Activated CD8-positive, alpha-beta T cell treated with anti-CD3 and anti-CD28 coated beads, Interleukin-2, amount 10 ng/mL, durations not matched to agents 7 days and 5 days (primary cell): ENCODE measurements around the gene PRKG1. TPM values are rescaled to one million over a fixed set of nuclear protein-coding genes. Genes with fewer than 3 reads are reported as not detected.

Experiments
- ATAC-seq: fragments of 150-1000 bp; cut with Tn5 transposase; one replicate; pipeline ENCODE4 v1.10.0; 2021; ENCODE audit warnings: moderate library complexity
- CTCF ChIA-PET: fragments of 350-600 bp; sonication (Branson Sonifier 250); formaldehyde crosslinking; loops from one replicate; lab custom pipeline; 2021; ENCODE audit warnings: antibody characterized with exemption; lab: Charles Lee
- POLR2A ChIA-PET: fragments of 350-600 bp; sonication (Branson Sonifier 250); formaldehyde crosslinking; loops from one replicate; lab custom pipeline; 2021; ENCODE audit warnings: antibody characterized with exemption; lab: Charles Lee
- DNase-seq: peaks from one replicate; pipeline ENCODE4 v3.0.0-alpha.2; 2020
- H3K27ac Mint-ChIP-seq: one replicate; pipeline ENCODE4 v1.8.0; 2021; ENCODE audit warnings: mild to moderate bottlenecking, mixed read lengths
- H3K27me3 Mint-ChIP-seq: one replicate; pipeline ENCODE4 v1.8.0; 2021; ENCODE audit warnings: low read depth, mixed read lengths
- H3K36me3 Mint-ChIP-seq: one replicate; pipeline ENCODE4 v1.8.0; 2021; ENCODE audit warnings: low read depth, mixed read lengths
- H3K4me1 Mint-ChIP-seq: one replicate; pipeline ENCODE4 v1.8.0; 2021; ENCODE audit warnings: low read depth, mixed read lengths
- H3K4me3 Mint-ChIP-seq: one replicate; pipeline ENCODE4 v1.8.0; 2021; ENCODE audit warnings: mild to moderate bottlenecking, mixed read lengths
- H3K9me3 Mint-ChIP-seq: one replicate; pipeline ENCODE4 v1.8.0; 2022; ENCODE audit warnings: mixed read lengths; ENCODE audit not compliant: insufficient read depth
- total RNA-seq, 2 experiments: library from RNA; stranded (reverse); gene quantifications; one replicate each; pipeline ENCODE4 v1.2.3, GENCODE V29; 2021

PRKG1 gene
- total RNA-seq, 2 experiments from 2014 or later, result not detected

- DNase-seq (no peak), ATAC-seq (no peak)
- no peak overlapping the region for H3K4me3 Mint-ChIP-seq
- ChIA-PET POLR2A (no interaction called here), CTCF (no interaction called here)
- no peaks in the 10 kb centered on the region for H3K27me3 Mint-ChIP-seq
- H3K27ac Mint-ChIP-seq, result no peak overlapping the region
- no peaks in the 10 kb centered on the region for H3K9me3 Mint-ChIP-seq
- H3K4me1 Mint-ChIP-seq, result no peaks in the 10 kb centered on the region
- no peaks in the 10 kb centered on the region for H3K36me3 Mint-ChIP-seq
These were observed 825.9 kb downstream of the PRKG1 start for GRCh38 chr10:51900180-51900579.

GRCh38 chr10:51903675-51904074 lies 829.4 kb downstream of the PRKG1 start:
- no peaks in the 10 kb centered on the region for H3K27me3 Mint-ChIP-seq
- ATAC-seq, result no peak
- ChIA-PET POLR2A (no interaction called here), CTCF (no interaction called here)
- no peaks in the 10 kb centered on the region for H3K9me3 Mint-ChIP-seq
- H3K27ac Mint-ChIP-seq, result no peak overlapping the region
- H3K36me3 Mint-ChIP-seq, result no peaks in the 10 kb centered on the region
- no peaks in the 10 kb centered on the region for H3K4me1 Mint-ChIP-seq
- H3K4me3 Mint-ChIP-seq, result no peak overlapping the region
- DNase-seq, result no peak

- ChIA-PET POLR2A (no interaction called here), CTCF (no interaction called here)
- Mint-ChIP-seq H3K27me3 (no peaks in the 10 kb centered on the region), H3K4me3 (no peak overlapping the region), H3K36me3 (no peaks in the 10 kb centered on the region), H3K9me3 (no peaks in the 10 kb centered on the region), H3K27ac (no peak overlapping the region), H3K4me1 (no peaks in the 10 kb centered on the region)
- no peak for DNase-seq
- ATAC-seq, result no peak
These were observed 830.7 kb downstream of the PRKG1 start for GRCh38 chr10:51905032-51905431.

GRCh38 chr10:51907361-51907760 lies 833.1 kb downstream of the PRKG1 start:
- no peak overlapping the region for H3K27ac Mint-ChIP-seq
- ATAC-seq (no peak), DNase-seq (no peak)
- no peaks in the 10 kb centered on the region for H3K4me1 Mint-ChIP-seq
- H3K27me3 Mint-ChIP-seq, result no peaks in the 10 kb centered on the region
- H3K9me3 Mint-ChIP-seq, result no peaks in the 10 kb centered on the region
- ChIA-PET POLR2A (no interaction called here), CTCF (no interaction called here)
- H3K4me3 Mint-ChIP-seq, result no peak overlapping the region
- H3K36me3 Mint-ChIP-seq, result no peaks in the 10 kb centered on the region

- CTCF ChIA-PET, result no interaction called here
- POLR2A ChIA-PET, result no interaction called here
- H3K4me3 Mint-ChIP-seq, result no peak overlapping the region
- no peak overlapping the region for H3K27ac Mint-ChIP-seq
- no peaks in the 10 kb centered on the region for H3K4me1 Mint-ChIP-seq
- DNase-seq (no peak), ATAC-seq (no peak)
- no peaks in the 10 kb centered on the region for H3K9me3 Mint-ChIP-seq
- H3K27me3 Mint-ChIP-seq, result no peaks in the 10 kb centered on the region
- H3K36me3 Mint-ChIP-seq, result no peaks in the 10 kb centered on the region
These were observed 835.9 kb downstream of the PRKG1 start for GRCh38 chr10:51910189-51910588.

- ChIA-PET CTCF (no interaction called here), POLR2A (no interaction called here)
- Mint-ChIP-seq H3K4me3 (no peak overlapping the region), H3K4me1 (no peaks in the 10 kb centered on the region), H3K9me3 (no peaks in the 10 kb centered on the region), H3K36me3 (no peaks in the 10 kb centered on the region), H3K27me3 (no peaks in the 10 kb centered on the region), H3K27ac (no peak overlapping the region)
- ATAC-seq (no peak), DNase-seq (no peak)
These were observed 836.3 kb downstream of the PRKG1 start for GRCh38 chr10:51910596-51910995.

- ATAC-seq (no peak), DNase-seq (no peak)
- Mint-ChIP-seq H3K27ac (no peak overlapping the region), H3K36me3 (no peaks in the 10 kb centered on the region), H3K27me3 (no peaks in the 10 kb centered on the region), H3K4me3 (no peak overlapping the region), H3K9me3 (no peaks in the 10 kb centered on the region), H3K4me1 (no peaks in the 10 kb centered on the region)
- ChIA-PET CTCF (no interaction called here), POLR2A (no interaction called here)
These were observed 837.4 kb downstream of the PRKG1 start for GRCh38 chr10:51911723-51912122.

- H3K4me3 Mint-ChIP-seq, result no peak overlapping the region
- no peak for DNase-seq
- no peak overlapping the region for H3K27ac Mint-ChIP-seq
- POLR2A ChIA-PET, result no interaction called here
- no peak for ATAC-seq
- H3K36me3 Mint-ChIP-seq, result no peaks in the 10 kb centered on the region
- no peaks in the 10 kb centered on the region for H3K9me3 Mint-ChIP-seq
- no peaks in the 10 kb centered on the region for H3K27me3 Mint-ChIP-seq
- CTCF ChIA-PET, result no interaction called here
- H3K4me1 Mint-ChIP-seq, result no peaks in the 10 kb centered on the region
These were observed 840.8 kb downstream of the PRKG1 start for GRCh38 chr10:51915031-51915542.

- Mint-ChIP-seq H3K36me3 (no peaks in the 10 kb centered on the region), H3K9me3 (no peaks in the 10 kb centered on the region), H3K4me1 (no peaks in the 10 kb centered on the region), H3K27ac (no peak overlapping the region), H3K27me3 (no peaks in the 10 kb centered on the region), H3K4me3 (no peak overlapping the region)
- no peak for ATAC-seq
- ChIA-PET CTCF (no interaction called here), POLR2A (no interaction called here)
- DNase-seq, result no peak
These were observed 844.2 kb downstream of the PRKG1 start for GRCh38 chr10:51918440-51918839.

GRCh38 chr10:51918884-51919325 lies 844.6 kb downstream of the PRKG1 start:
- POLR2A ChIA-PET, result no interaction called here
- H3K4me1 Mint-ChIP-seq, result no peaks in the 10 kb centered on the region
- H3K4me3 Mint-ChIP-seq, result no peak overlapping the region
- DNase-seq (no peak), ATAC-seq (no peak)
- no peaks in the 10 kb centered on the region for H3K9me3 Mint-ChIP-seq
- H3K27me3 Mint-ChIP-seq, result no peaks in the 10 kb centered on the region
- no peak overlapping the region for H3K27ac Mint-ChIP-seq
- H3K36me3 Mint-ChIP-seq, result no peaks in the 10 kb centered on the region
- CTCF ChIA-PET, result interaction anchor here (0.7 kb wide), 1 partner anchor 9 kb away, joined by 4 read pairs; no protein-coding TSS in a partner anchor

GRCh38 chr10:51920672-51921071 lies 846.4 kb downstream of the PRKG1 start:
- Mint-ChIP-seq H3K27me3 (no peaks in the 10 kb centered on the region), H3K27ac (no peak overlapping the region), H3K9me3 (no peaks in the 10 kb centered on the region), H3K36me3 (no peaks in the 10 kb centered on the region), H3K4me3 (no peak overlapping the region), H3K4me1 (no peaks in the 10 kb centered on the region)
- DNase-seq (no peak), ATAC-seq (no peak)
- CTCF ChIA-PET, result no interaction called here
- POLR2A ChIA-PET, result no interaction called here

GRCh38 chr10:51924359-51924758 lies 850.1 kb downstream of the PRKG1 start:
- Mint-ChIP-seq H3K9me3 (peaks cover 3% of the 10 kb centered on the region), H3K4me3 (no peak overlapping the region), H3K36me3 (no peaks in the 10 kb centered on the region), H3K27ac (no peak overlapping the region), H3K4me1 (no peaks in the 10 kb centered on the region), H3K27me3 (no peaks in the 10 kb centered on the region)
- POLR2A ChIA-PET, result interaction anchor here (0.6 kb wide), 1 partner anchor 17 kb away, joined by 4 read pairs; no protein-coding TSS in a partner anchor
- ATAC-seq (no peak), DNase-seq (no peak)
- CTCF ChIA-PET, result no interaction called here

GRCh38 chr10:51926337-51926736 lies 852.0 kb downstream of the PRKG1 start:
- Mint-ChIP-seq H3K4me3 (no peak overlapping the region), H3K27ac (no peak overlapping the region), H3K4me1 (no peaks in the 10 kb centered on the region), H3K36me3 (no peaks in the 10 kb centered on the region), H3K9me3 (peaks cover 3% of the 10 kb centered on the region), H3K27me3 (no peaks in the 10 kb centered on the region)
- CTCF ChIA-PET, result no interaction called here
- no peak for ATAC-seq
- POLR2A ChIA-PET, result no interaction called here
- DNase-seq, result no peak
